ENCODE measurements around the gene SEC24A.

DNA sequence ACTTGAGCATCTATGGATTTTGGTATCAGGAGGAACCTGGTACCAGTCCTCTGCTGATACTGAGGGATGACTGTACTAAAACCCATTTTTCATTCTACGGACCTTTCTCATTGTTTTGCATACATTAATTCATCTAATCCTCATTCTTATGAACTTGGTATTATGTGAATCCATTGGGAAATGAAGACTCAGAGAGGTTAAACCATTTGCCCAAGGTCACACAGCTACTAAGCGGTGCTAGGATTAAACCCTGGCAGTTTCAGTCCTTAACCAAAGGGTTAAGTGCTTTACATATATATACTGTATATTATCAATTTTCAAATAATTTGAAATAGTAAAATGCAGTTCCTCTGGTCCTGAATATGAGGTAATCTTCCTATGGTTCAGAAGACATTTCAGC lies 93.5 kb downstream of the SEC24A start:
- TF ChIP-seq POLR2A (IDR thresholded peaks at IDR 0.05; ENCODE audit: low read depth, low read length) (no peak), SPI1 (IDR thresholded peaks at IDR 0.05; ENCODE audit: low read depth, low read length) (no peak), POLR2AphosphoS5 (IDR thresholded peaks at IDR 0.05; ENCODE audit: low read depth, low read length) (no peak), POU2F2 (IDR thresholded peaks at IDR 0.05; ENCODE audit: low read depth, low read length) (no peak), TAF1 (IDR thresholded peaks at IDR 0.05; ENCODE audit: low read depth, low read length) (no peak)

Measured in GM12891 (cell line).